Stimulated activated CD8-positive, alpha-beta memory T cell treated with anti-CD3 and anti-CD28 coated beads, Interleukin-4, amount 100 ng/mL, for 48 hours (primary cell): Measurements from ENCODE around the gene PBX3.
"Not testable (repeated sequence)": the region's sequence is repeated elsewhere in the genome, so short reads cannot be mapped to it uniquely, and the experiment has no call there.

Experiments
- DNase-seq: peaks from one replicate; pipeline ENCODE4 v3.0.0-alpha.2; 2020

Gene PBX3

GRCh38 chr9:125779220-125779565 lies 32.0 kb downstream of the PBX3 start:
- not testable (repeated sequence) for DNase-seq

GRCh38 chr9:125782718-125783117 lies 35.5 kb downstream of the PBX3 start:
- DNase-seq, result no peak

DNA sequence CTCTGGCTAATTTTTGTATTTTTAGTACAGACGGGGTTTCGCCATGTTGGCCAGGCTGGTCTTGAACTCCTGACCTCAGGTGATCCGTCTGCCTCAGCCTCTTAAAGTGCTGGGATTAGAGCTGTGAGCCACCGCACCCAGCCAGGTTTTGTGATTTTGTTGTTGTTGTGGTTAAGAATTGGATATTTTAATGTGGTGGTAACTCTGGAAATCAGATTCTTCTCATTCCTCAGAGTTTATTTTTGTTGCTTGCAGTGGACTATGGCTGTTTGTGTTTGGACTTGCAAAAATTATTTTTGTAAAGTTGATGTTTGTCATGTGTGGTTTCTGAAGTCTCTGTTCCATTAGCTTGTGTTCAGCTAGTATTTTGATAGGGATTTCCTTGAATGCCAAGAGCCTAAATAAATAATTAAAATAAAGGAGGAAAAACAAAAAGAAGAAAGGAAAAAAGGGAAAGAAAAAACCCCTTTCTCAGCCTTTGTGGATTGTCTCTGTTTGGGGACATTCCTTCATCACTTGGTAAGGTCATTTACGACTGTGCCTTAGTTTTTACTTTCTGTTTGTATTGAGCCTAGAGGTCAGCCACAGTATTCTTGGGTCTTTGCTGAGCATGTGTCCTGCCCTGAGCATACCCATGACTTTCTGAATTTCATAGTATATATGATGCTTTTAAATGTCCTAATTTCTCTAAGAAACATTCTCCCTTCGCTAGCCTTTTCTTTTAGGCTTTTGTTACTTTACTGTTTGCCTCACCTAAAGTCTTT lies 37.3 kb downstream of the PBX3 start:
- DNase-seq, result no peak

- DNase-seq, result peak; percentile 57
Measured at GRCh38 chr9:125785248-125785751, 38.1 kb downstream of the PBX3 start.

GRCh38 chr9:125787715-125788114 lies 40.5 kb downstream of the PBX3 start:
- no peak for DNase-seq

DNA sequence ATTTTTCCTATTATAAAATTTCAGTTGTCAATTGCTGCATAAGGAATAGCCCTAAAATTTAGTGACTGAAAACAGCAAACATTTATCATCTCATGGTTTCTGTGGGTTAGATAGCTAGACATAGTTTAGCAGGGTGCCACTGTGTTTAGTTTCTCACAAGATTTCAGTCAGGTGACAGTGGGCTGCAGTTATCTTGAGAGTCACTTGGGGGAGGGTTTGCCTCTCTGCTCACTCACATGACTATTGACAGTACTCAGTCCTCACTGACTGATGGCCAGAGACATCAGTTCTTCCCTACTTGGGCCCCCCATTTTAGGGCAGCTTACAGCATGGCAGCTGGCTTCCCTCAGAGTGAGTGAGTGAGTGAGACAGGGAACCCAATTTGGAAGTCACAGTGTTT lies 42.0 kb downstream of the PBX3 start:
- DNase-seq, result no peak

GRCh38 chr9:125794708-125795107 lies 47.5 kb downstream of the PBX3 start:
- DNase-seq, result no peak

DNA sequence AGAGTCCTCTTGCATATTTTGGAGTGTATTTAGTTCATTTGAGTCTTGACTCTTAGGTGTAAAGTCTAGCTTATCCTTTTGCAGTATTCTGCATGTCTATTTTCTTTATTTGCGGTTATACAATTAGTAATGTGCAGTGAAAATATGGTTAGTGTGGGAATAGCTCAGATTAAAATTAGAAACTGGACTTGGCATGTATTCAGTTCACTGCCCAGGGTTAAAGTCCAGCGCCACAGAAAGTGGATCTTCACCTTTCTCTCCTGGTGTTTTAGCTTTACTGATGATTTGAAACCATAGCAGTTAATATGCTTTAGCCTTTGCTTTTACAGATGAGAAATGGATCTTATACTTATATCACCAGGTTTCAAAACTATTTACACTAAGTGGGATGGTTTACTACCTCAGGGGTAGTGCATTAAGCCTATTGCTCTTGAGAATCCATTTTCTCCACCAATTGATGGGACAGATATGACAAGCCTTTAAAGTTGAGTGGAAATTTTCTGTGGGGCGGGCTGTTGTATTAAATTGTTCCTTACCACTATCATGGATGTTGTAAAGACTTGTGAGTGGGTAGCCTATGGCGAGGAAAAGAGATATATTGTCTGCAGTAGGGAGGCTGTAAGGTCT lies 48.9 kb downstream of the PBX3 start:
- DNase-seq, result no peak

DNA sequence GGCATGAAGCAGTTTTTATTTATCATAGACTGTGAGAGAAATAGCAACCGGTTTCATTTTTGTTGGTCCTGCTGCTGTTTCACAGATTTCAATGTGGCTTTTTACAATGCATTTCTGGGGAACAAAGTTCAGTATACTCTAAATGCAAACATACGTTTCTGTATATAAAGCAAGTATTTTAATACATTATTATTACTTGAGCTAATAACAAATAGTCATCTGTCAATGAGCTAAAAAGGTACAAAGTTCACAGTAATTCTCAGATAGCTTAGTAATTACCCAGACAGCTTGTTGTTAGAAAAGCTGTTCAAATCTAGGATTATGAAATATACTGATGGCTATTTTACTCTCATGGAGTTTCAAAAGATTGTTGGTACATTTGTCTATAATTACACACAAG lies 50.8 kb downstream of the PBX3 start:
- DNase-seq, result no peak

DNA sequence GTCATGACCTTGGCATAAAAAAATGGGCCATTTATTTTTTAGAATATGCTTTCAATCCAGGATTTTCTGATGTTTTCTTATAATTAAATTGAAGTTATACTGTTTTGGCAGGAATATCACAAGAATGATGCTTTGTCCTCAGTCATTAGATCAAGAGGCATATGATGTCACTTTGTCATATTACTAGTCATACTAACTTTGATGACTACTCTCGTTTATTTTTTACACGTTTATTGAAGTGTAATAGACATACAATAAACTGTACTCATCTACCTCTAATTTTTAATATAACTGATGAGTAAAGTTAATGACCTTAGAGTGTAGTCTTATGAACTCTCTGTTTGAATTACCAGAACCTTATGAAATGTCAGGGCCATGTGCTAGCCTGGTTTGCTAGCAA lies 56.4 kb downstream of the PBX3 start:
- no peak for DNase-seq

GRCh38 chr9:125805057-125805456 lies 57.9 kb downstream of the PBX3 start:
- DNase-seq, result no peak

GRCh38 chr9:125805586-125805985 lies 58.4 kb downstream of the PBX3 start:
- DNase-seq, result no peak

- no peak for DNase-seq
Measured at GRCh38 chr9:125807079-125807478, 59.9 kb downstream of the PBX3 start.

DNA sequence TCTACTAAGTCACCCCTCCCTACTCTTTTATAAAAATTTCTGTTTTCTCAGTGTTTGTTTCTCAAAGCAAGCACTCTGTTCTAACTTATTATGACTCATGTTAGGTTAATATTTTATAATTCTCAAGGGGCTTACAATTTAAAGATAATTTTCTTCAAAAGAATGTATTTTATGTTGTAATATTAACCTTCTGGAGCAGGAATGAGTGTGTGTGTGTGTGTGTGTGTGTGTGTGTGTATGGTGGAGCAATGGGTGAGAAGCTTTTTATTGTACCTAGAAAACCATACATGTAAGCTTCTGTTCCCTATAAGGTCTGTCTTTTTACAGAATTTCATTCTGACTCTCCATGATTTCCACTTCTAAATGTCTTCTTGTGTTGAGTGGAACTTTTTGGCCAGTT lies 63.0 kb downstream of the PBX3 start:
- DNase-seq, result no peak

GRCh38 chr9:125811002-125811401 lies 63.8 kb downstream of the PBX3 start:
- no peak for DNase-seq

GRCh38 chr9:125812403-125812802 lies 65.2 kb downstream of the PBX3 start:
- DNase-seq, result no peak

GRCh38 chr9:125815568-125815967 lies 68.4 kb downstream of the PBX3 start:
- no peak for DNase-seq

DNA sequence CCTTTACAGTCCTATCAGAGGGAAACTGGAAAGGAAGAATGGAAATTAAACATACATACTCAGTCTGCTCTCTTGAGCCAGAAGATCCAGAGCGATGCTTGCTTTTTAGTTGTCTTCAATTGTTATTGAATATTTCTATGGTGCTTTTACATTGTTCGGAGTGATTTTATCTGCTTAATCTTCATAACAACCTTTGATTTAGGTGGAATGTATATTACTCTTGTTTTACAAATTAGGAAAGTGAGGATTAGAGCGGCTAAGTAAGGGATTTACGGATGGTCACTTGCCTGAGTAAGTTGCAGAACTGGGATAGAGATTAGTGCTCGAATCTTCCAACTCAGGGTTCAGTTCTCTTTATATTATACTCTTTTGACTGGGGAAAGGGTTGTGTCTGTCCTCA lies 69.1 kb downstream of the PBX3 start:
- DNase-seq, result no peak

DNA sequence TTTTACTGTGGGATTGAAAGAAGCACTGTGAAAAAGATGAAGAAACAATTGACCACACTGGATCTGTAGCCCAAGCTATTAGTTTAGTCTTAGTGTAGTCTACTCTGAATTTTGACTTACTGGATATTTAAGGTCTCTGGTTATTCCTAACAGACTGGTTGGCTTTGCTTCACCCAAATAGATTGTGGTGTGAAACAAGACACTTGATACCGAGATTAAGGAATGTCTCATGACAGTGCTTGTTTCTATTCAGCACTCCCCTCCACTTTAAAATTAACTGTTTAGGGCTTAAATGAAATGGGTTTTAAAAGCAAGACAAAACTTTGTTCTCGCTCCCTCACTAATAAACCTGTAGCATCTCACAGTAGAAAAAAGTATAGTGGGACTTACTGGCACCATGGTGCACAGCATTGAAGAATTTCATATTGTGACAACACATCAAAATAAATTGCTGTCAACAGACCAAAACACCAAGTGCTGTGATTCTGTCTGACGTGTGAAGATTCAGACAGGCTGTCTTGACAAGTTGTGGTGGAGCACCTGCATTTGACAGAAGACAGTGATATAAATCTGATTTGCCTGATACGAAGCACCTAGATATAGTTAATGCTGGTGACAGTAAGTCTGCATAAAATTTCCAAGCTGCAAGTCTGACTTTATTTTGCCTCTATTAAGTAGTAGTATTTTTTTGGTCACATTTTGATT lies 73.1 kb downstream of the PBX3 start:
- DNase-seq, result no peak

DNA sequence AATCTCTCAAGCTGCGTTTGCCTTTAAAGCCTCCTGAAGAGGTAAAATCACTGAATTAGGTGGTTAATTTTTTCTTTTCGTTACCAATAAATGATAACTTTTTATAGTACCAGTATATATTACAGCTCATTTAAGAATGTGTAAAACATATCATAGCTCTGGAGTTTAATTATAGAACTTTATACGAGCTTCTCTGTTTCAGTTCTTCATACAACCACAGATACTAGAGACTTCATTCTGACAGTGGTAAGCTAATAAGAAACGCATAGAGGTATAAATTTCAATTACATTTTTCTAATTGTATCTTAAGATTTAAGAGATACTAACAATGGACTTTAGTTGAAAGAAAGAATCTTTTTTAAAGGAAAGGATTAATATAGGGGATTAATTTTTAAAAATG lies 73.9 kb downstream of the PBX3 start:
- no peak for DNase-seq

DNA sequence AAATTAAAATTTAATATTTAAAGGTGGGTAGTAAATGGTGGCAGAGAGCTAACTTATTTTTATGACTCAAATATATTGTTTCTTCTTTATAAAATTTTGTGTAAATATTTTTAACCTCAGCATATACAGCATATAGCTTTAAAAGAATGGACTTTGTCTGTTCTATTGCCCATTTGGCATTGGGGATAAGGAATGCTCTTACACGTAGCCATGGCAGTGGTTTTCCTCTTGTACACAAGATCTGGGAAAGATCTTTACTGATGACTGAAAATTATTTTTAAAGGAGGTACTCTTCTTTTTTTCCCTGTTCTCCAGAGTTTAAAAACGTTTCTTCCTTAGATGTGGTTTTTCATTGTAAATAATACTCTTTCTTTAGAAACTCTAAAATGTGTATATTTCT lies 75.0 kb downstream of the PBX3 start:
- no peak for DNase-seq

DNA sequence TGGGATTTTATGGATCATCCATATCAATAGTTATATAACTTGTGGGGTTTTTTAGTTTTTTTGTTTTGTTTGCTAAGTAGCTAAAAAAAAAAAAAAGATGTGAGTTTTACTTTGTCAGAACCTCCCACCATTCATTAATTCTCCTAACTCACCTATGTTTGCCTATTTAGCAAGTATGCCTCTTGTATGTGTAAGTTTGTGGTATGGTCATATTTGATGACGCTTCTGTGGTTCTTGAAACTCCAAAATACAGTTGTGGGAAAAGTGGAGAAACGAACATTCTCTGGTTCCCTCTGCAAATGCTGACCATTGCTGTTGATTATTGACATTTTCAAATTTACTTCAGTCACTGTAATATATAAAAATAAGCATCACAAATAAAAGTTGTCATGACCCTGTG lies 75.7 kb downstream of the PBX3 start:
- DNase-seq, result no peak

DNA sequence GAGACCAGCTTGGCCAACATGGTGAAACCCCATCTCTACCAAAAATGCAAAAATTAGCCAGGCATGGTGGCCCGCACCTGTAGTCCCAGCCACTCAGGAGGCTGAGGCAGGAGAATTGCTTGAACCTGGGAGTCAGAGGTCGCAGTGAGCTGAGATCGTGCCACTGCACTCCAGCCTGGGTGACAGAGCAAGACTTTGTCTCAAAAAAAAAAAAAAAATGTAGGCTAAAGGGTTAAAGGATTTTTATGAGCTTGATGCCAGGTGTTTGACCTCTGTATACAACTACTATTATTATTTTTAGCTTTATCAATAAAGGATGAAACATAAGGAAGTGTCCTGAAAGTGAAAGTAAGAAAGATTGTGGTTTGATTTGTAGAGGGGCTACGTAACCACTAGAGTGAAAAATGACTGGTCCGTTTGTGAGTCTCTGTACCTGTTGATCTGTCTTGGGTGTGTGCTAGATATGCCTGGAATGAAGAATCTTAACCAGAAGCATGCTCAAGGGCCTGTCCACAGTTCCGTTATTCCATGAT lies 76.8 kb downstream of the PBX3 start:
- DNase-seq, result peak; percentile 27

- no peak for DNase-seq
Measured at GRCh38 chr9:125825762-125826161, 78.6 kb downstream of the PBX3 start.
